HG03520 (cell line): Measurements from ENCODE around the gene GAMT.

ENCODE experiments used
- ATAC-seq: cut with Tn5 transposase; IDR thresholded peaks from one replicate; pipeline ENCODE4 v1.9.1; 2021; ENCODE audit warnings: mild to moderate bottlenecking, moderate library complexity; ENCODE audit not compliant: unreplicated experiment

GAMT gene

GRCh38 chr19:1349211-1349610 lies 52.1 kb downstream of the GAMT start:
- no peak for ATAC-seq
